HepG2 (cell line): ENCODE measurements around the gene TMEM87A. TPM values are rescaled to one million over a fixed set of nuclear protein-coding genes. Genes with fewer than 3 reads are reported as not detected.

ENCODE experiments used
- ATRX ChIP-seq: sonication (generic); formaldehyde crosslinking; IDR thresholded peaks from 2 replicates; pipeline ENCODE4 v1.4.0; 2020; ENCODE audit warnings: missing genetic modification reagents, borderline replicate concordance
- CAMTA2 ChIP-seq: sonication (generic); formaldehyde crosslinking; IDR thresholded peaks from 2 replicates; pipeline ENCODE4 v1.4.0; 2020; ENCODE audit warnings: mild to moderate bottlenecking, missing genetic modification reagents, borderline replicate concordance
- CBX2 ChIP-seq, 2 experiments: fragments of 200-600 bp in 1 of 2; sonication (generic); formaldehyde crosslinking in 1 of 2; IDR thresholded peaks; 2 replicates each; pipeline versions ENCODE4 v1.7.0 to v1.8.1; 2018 to 2022; ENCODE audit warnings: low read depth in 2 of 2, low read length in 1 of 2, mild to moderate bottlenecking in 1 of 2, missing genetic modification reagents in 1 of 2
- CCDC6 ChIP-seq: sonication (generic); formaldehyde crosslinking; IDR thresholded peaks from 2 replicates; pipeline ENCODE4 v1.8.1; 2022; ENCODE audit warnings: mild to moderate bottlenecking, missing genetic modification reagents, moderate library complexity
- CENPX ChIP-seq: sonication (generic); formaldehyde crosslinking; IDR thresholded peaks from 2 replicates; pipeline ENCODE4 v1.9.0; 2021; ENCODE audit warnings: mild to moderate bottlenecking, missing genetic modification reagents, moderate library complexity
- CHD4 ChIP-seq: fragments of 200-600 bp; sonication (generic); IDR thresholded peaks from 2 replicates; pipeline ENCODE4 v1.7.0; 2017; ENCODE audit warnings: mild to moderate bottlenecking, low read length, borderline replicate concordance
- DZIP1 ChIP-seq: sonication (generic); formaldehyde crosslinking; IDR thresholded peaks from 2 replicates; pipeline ENCODE4 v1.5.0; 2020; ENCODE audit warnings: mild to moderate bottlenecking, missing genetic modification reagents
- NFIC ChIP-seq: IDR thresholded peaks from 2 replicates; pipeline ENCODE4 v1.6.1; 2012; ENCODE audit warnings: mild to moderate bottlenecking, low read length, inconsistent platforms
- PAWR ChIP-seq: sonication (generic); formaldehyde crosslinking; IDR thresholded peaks from 2 replicates; pipeline ENCODE4 v1.4.0; 2020; ENCODE audit warnings: missing genetic modification reagents, mild to moderate bottlenecking, borderline replicate concordance
- PPARG ChIP-seq: conservative IDR thresholded peaks from 2 replicates; pipeline ENCODE4 v1.6.1; 2016; ENCODE audit warnings: missing biosample characterization, missing genetic modification reagents
- REXO4 ChIP-seq: sonication (generic); formaldehyde crosslinking; IDR thresholded peaks from 2 replicates; pipeline ENCODE4 v1.8.0; 2022; ENCODE audit warnings: missing genetic modification reagents, mild to moderate bottlenecking, borderline replicate concordance
- SRF ChIP-seq: IDR thresholded peaks from 2 replicates; pipeline ENCODE4 v1.6.1; 2011; ENCODE audit warnings: mild to moderate bottlenecking, low read depth, low read length, moderate library complexity
- SSRP1 ChIP-seq: IDR thresholded peaks from 2 replicates; pipeline ENCODE4 v1.6.1; 2016; ENCODE audit warnings: control low read depth
- TBL1XR1 ChIP-seq: fragments of 150-350 bp; IDR thresholded peaks from 2 replicates; pipeline ENCODE4 v1.6.1; 2014; ENCODE audit warnings: borderline replicate concordance, low read length; ENCODE audit not compliant: partially characterized antibody
- TEF ChIP-seq: sonication (generic); formaldehyde crosslinking; IDR thresholded peaks from 2 replicates; pipeline ENCODE4 v1.5.0; 2020; ENCODE audit warnings: missing genetic modification reagents
- ZFYVE20 ChIP-seq: sonication (generic); formaldehyde crosslinking; IDR thresholded peaks from 2 replicates; pipeline ENCODE4 v1.8.0; 2023; ENCODE audit warnings: low read depth, mild to moderate bottlenecking, moderate library complexity, missing genetic modification reagents, borderline replicate concordance
- ZGPAT ChIP-seq: IDR thresholded peaks from 2 replicates; pipeline ENCODE4 v1.6.1; 2016; ENCODE audit warnings: mild to moderate bottlenecking
- ZNF10 ChIP-seq: sonication (generic); formaldehyde crosslinking; IDR thresholded peaks from 2 replicates; pipeline ENCODE4 v1.4.0; 2020; ENCODE audit warnings: mild to moderate bottlenecking, low read depth, missing genetic modification reagents, borderline replicate concordance
- ZNF180 ChIP-seq: sonication (generic); formaldehyde crosslinking; IDR thresholded peaks from 2 replicates; pipeline ENCODE4 v1.4.0; 2020; ENCODE audit warnings: low read depth, missing genetic modification reagents, borderline replicate concordance
- ZNF343 ChIP-seq: sonication (generic); formaldehyde crosslinking; IDR thresholded peaks from 2 replicates; pipeline ENCODE4 v1.4.0; 2020; ENCODE audit warnings: mild to moderate bottlenecking, missing genetic modification reagents
- ZNF350 ChIP-seq: sonication (generic); formaldehyde crosslinking; IDR thresholded peaks from 2 replicates; pipeline ENCODE4 v1.4.0; 2020; ENCODE audit warnings: mild to moderate bottlenecking, low read depth, missing genetic modification reagents, borderline replicate concordance
- ZNF674 ChIP-seq: sonication (generic); formaldehyde crosslinking; IDR thresholded peaks from 2 replicates; pipeline ENCODE4 v1.5.0; 2020; ENCODE audit warnings: low read depth, mild to moderate bottlenecking, missing genetic modification reagents
- ZNF740 ChIP-seq: sonication (generic); formaldehyde crosslinking; IDR thresholded peaks from 2 replicates; pipeline ENCODE4 v1.4.0; 2020; ENCODE audit warnings: missing genetic modification reagents
- ZNF777 ChIP-seq: sonication (generic); formaldehyde crosslinking; IDR thresholded peaks from 2 replicates; pipeline ENCODE4 v1.4.0; 2020; ENCODE audit warnings: missing genetic modification reagents
- polyA plus RNA-seq, 8 experiments: library from polyadenylated mRNA; depleted of rRNA in 3 of 8; stranded (reverse) in 7 of 8; unstranded in 1 of 8; fragments of >200 nt; fragmentation: Illumina TruSeq in 4 of 8; extraction: Trizol in 4 of 8; gene quantifications; 2 replicates each; pipeline versions ENCODE4 v1.2.1 to v1.2.3, GENCODE V29; 2011 to 2016; ENCODE audit warnings: low read depth in 4 of 8, missing spikeins in 1 of 8, mixed read lengths in 1 of 8; ENCODE audit not compliant: insufficient read depth in 1 of 8
- total RNA-seq, 5 experiments: library from RNA; depleted of rRNA; stranded (reverse); fragments of >200 nt; fragmentation: Illumina TruSeq; extraction: Trizol; gene quantifications; 2 replicates each; pipeline ENCODE4 v1.2.3, GENCODE V29; 2016; ENCODE audit warnings: low read depth in 1 of 5

Gene TMEM87A
- total and polyA plus RNA-seq, 2 of the 13 experiments (the other 11 are each of a cell fraction or from before 2014, with no cell fraction given): 20.2 to 42.8 TPM

GRCh38 chr15:42272939-42273899 lies at the start of gene TMEM87A, which contains the start of gene GANC (continued):
- no peak for TF ChIP-seq DZIP1 (CRISPR knock-in tag)
- TF ChIP-seq ZNF350: peak; percentile 79
- peak; percentile 17; the same call in 1 of the 2 replicates for TF ChIP-seq ZNF740 (CRISPR knock-in tag)
- TF ChIP-seq TEF (CRISPR knock-in tag): no peak
- peak; percentile 70 for TF ChIP-seq CCDC6 (CRISPR knock-in tag)
- TF ChIP-seq ZNF10: no peak
- 0 out of 2 replicates have a peak, but pooled peaks have one; percentile 67 for TF ChIP-seq ZNF343
- 0 out of 2 replicates have a peak, but pooled peaks have one; percentile 63 for TF ChIP-seq SSRP1 (CRISPR knock-in tag)
- TF ChIP-seq CENPX: no peak
- peak; percentile 77 for TF ChIP-seq ZNF777 (CRISPR knock-in tag)
- TF ChIP-seq ATRX (CRISPR knock-in tag): no peak
- TF ChIP-seq NFIC: 0 out of 2 replicates have a peak, but pooled peaks have one; percentile 22
- no peak; the same call in 1 of the 2 replicates for TF ChIP-seq PPARG (CRISPR knock-in tag)
- TF ChIP-seq CBX2 (IDR thresholded peaks at IDR 0.05; ENCODE audit: low read depth, low read length): no peak
- TF ChIP-seq CBX2 (CRISPR knock-in tag; IDR thresholded peaks at IDR 0.05; ENCODE audit: low read depth): no peak
- TF ChIP-seq ZGPAT (CRISPR knock-in tag): peak; percentile 88
- no peak for TF ChIP-seq SRF
- no peak for TF ChIP-seq ZNF674 (CRISPR knock-in tag)
- no peak for TF ChIP-seq ZNF180
- TF ChIP-seq CAMTA2 (CRISPR knock-in tag): 0 out of 2 replicates have a peak, but pooled peaks have one; percentile 43
- TF ChIP-seq ZFYVE20: no peak
- TF ChIP-seq REXO4: no peak
- no peak for TF ChIP-seq PAWR
- peak; percentile 72; the same call in 1 of the 2 replicates for TF ChIP-seq CHD4
- peak; percentile 49 for TF ChIP-seq TBL1XR1
